ENCODE measurements around the gene HMX1.

Gene HMX1

DNA sequence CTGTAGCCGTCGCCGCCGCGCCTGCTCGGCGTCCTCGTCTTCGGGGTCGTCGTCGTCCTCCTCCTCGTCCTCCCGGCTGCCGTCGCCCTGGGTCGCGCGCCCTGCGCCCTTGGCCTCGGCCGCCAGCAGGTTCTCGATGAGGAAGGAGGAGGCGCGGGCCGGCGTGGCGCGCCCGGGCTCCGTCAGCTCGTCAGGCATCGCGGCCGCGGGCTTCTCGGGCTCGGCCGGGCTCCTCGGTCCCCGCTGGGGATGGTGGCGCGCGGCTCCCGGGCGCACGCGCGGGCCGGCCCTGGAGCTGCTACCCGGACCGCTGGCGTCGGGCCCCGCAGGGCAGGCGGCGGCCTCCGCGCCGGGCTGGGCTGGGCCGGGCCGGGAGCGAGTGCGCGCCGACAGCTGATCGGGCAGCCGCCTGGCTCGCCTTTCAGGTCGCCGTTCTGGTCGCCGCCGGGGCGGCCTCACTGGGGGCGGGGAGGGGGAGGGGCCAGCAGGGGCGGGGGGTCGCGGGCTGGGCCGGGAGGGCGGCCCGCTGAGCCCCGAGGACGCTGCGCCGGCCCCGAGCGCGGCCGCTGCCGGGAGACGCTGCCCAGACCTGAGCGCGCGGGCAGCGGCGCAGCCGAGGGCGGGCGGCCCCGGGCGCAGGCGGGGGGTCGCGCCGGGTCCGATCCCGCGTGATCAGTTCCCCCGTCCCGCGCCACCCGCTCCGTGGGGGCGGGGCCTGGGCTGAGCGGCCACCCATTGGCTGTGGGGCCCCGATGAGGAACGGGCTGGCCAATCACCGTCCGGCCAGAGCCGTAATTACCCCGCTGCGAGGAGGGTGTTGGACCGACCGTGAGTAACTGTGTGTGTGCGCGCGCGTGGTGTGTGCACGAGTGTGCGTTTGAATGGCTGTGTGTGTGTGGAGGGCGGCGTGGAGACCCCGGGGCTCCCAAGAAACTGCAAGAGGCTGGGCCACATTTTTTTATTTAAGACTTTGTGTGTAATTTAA, at the start of gene HMX1:
TSS of gene HMX1 (minus strand) at position 423 of the 985 bp plus-strand sequence. CDS start at position 198, 225 bp downstream.
- no peak for DNase-seq (ENCODE audit: low read depth)

DNA sequence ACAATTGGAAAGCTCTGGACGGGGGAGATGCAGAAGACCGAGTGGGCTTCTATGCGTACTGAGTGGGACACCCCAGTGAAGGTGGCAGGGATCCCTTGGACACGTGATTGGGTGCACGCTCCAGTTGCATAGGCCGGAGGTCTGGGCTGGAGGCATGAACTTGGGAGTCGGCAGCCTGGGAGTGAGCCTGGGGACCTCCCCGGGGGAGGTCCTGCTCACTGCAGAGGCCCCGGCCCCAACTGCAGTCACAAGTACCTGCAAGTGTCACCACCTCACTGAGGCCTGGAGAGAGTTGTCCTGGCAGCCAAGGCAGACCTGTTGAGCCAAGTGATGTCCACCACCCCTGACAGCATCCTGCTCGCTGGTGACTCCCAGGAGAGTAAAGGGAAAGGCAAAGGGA, 49.3 kb upstream of the HMX1 start:
- DNase-seq (ENCODE audit: low read depth) = no peak

DNA sequence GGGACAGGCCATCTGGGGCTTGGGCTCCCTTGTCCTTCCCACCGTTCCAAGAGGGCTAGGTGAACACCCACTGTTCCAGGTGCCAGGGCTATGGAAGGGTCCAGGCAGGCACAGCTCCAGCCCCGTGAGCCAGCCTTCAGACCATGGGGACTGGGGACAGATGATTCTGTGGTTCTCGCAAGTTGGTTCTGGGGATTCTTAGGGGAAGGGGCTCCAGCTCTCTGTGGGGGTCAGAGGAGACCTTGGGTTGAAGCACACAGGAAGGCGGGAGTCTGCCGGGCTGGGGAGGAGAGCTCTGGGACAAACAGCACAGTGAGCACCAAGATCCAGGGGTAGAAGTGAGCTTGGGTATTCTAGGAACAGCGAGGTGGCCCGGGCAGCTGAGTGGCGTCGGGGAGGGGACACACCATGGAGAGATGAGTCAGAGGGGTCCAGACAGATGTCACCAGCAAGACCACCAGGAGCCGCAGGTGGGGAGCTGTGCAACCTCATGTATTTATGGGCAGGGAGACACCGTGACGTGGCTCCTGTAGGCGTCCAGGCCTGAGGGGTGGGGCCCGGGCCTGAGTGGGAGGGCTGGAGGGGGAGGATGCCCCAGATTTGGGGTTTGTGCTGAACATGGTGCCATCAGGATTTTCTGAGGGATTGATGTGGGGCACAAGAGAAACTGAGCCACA, 48.8 kb upstream of the HMX1 start:
- no peak for DNase-seq (ENCODE audit: low read depth)

GRCh38 chr4:8919651-8920288, 48.1 kb upstream of the HMX1 start:
- DNase-seq (ENCODE audit: low read depth) = no peak

- DNase-seq (ENCODE audit: low read depth) = peak; percentile 32
Measured at GRCh38 chr4:8917868-8918783, 46.5 kb upstream of the HMX1 start.

- DNase-seq (ENCODE audit: low read depth) = no peak
Measured at GRCh38 chr4:8917321-8917811, 45.7 kb upstream of the HMX1 start.

GRCh38 chr4:8916906-8917305, 45.3 kb upstream of the HMX1 start:
- no peak for DNase-seq (ENCODE audit: low read depth)

DNA sequence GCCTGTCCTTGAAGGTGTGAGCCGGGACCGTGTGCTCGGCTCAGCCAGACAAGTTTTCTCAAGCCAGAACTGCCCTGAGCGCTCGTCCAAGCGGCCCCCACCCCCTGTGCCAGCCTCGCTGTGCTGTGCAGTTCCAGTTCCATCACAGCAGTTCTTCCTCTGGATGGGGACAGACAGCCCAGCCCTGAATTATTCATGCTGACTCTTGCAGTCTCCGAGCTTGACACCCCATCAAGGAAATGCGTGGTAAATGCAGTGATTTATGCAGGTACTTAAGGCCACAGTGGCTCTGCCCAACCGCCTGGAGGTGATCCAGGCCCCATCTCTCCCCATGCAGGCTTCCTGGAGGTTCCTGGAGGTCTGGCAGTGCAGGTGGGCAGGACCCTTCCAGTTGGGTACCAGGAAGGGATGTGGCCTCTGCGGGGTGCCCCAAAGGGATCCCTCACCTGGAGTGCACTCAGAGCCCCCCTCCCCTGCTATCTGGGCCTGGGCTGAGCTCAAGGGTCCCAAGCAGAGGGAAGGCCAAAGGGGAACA, 44.8 kb upstream of the HMX1 start:
- DNase-seq (ENCODE audit: low read depth) = no peak

GRCh38 chr4:8915201-8916200, 43.9 kb upstream of the HMX1 start:
- no peak for DNase-seq (ENCODE audit: low read depth)

GRCh38 chr4:8914461-8915171, 43.0 kb upstream of the HMX1 start:
- DNase-seq (ENCODE audit: low read depth) = no peak

GRCh38 chr4:8913858-8914460, 42.3 kb upstream of the HMX1 start:
- no peak for DNase-seq (ENCODE audit: low read depth)

- DNase-seq (ENCODE audit: low read depth) = no peak
Measured at GRCh38 chr4:8913121-8913857, 41.6 kb upstream of the HMX1 start.

GRCh38 chr4:8912506-8912905, 40.9 kb upstream of the HMX1 start:
- DNase-seq (ENCODE audit: low read depth) = no peak

GRCh38 chr4:8912089-8912455, 40.4 kb upstream of the HMX1 start:
- no peak for DNase-seq (ENCODE audit: low read depth)

- DNase-seq (ENCODE audit: low read depth) = no peak
Measured at GRCh38 chr4:8911316-8912088, 39.9 kb upstream of the HMX1 start.

GRCh38 chr4:8910822-8911315, 39.2 kb upstream of the HMX1 start:
- DNase-seq (ENCODE audit: low read depth) = no peak
